ENCODE measurements around the gene NAT16.
A peak's percentile ranks its signal among the peaks of the same experiment; 100 is the strongest.
"Not testable (repeated sequence)": the region's sequence is repeated elsewhere in the genome, so short reads cannot be mapped to it uniquely, and the experiment has no call there.

Gene NAT16

GRCh38 chr7:101121991-101122932 is 57.8 kb downstream of the NAT16 start:
- DNase-seq = peak; percentile 100
- in situ Hi-C loops (cut with HindIII; ENCODE audit: low pct_ligation_motif_present, low pct_unique_long_range_greater_than_20kb, low sequenced_read_pairs) = no loop called here

GRCh38 chr7:101121631-101121990 is 58.5 kb downstream of the NAT16 start:
- DNase-seq; in situ Hi-C loops (cut with HindIII; ENCODE audit: low pct_ligation_motif_present, low pct_unique_long_range_greater_than_20kb, low sequenced_read_pairs): not testable (repeated sequence)

All from ACHN (cell line).